Skeletal muscle tissue (tissue), 4 donors: ENCODE measurements around the gene OGDH. TPM values are rescaled to one million over a fixed set of nuclear protein-coding genes. Genes with fewer than 3 reads are reported as not detected.
A peak's percentile ranks its signal among the peaks of the same experiment; 100 is the strongest.

Experiments
- H3K27ac ChIP-seq: one replicate; pipeline ENCODE4 v1.7.0; 2013; ENCODE audit warnings: mild to moderate bottlenecking, low read depth, low read length, inconsistent platforms
- H3K27me3 ChIP-seq, 3 donors: one replicate each; pipeline ENCODE4 v1.7.0; 2013; ENCODE audit warnings: low read length in 3 of 3; ENCODE audit not compliant: control insufficient read depth in 3 of 3, insufficient read depth in 3 of 3
- H3K36me3 ChIP-seq, 3 donors: one replicate each; pipeline ENCODE4 v1.7.0; 2013; ENCODE audit warnings: low read length in 3 of 3; ENCODE audit not compliant: control insufficient read depth in 3 of 3, insufficient read depth in 3 of 3
- H3K4me1 ChIP-seq, 3 donors: one replicate each; pipeline ENCODE4 v1.7.0; 2013; ENCODE audit warnings: low read length in 3 of 3, mild to moderate bottlenecking in 3 of 3; ENCODE audit not compliant: control insufficient read depth in 3 of 3, insufficient read depth in 3 of 3
- H3K4me3 ChIP-seq, 3 donors: one replicate each; pipeline ENCODE4 v1.7.0; 2013; ENCODE audit warnings: low read length in 3 of 3
- H3K9ac ChIP-seq, 3 donors: one replicate each; pipeline ENCODE4 v1.7.0; 2013; ENCODE audit warnings: low read length in 3 of 3, mild to moderate bottlenecking in 3 of 3, moderate library complexity in 2 of 3, low read depth in 1 of 3
- H3K9me3 ChIP-seq, 3 donors: one replicate each; pipeline ENCODE4 v1.7.0; 2013; ENCODE audit warnings: low read length in 3 of 3; ENCODE audit not compliant: control insufficient read depth in 3 of 3
- total RNA-seq: library from RNA; depleted of rRNA; stranded (reverse); fragments of >200 nt; gene quantifications from one replicate; pipeline ENCODE4 v1.2.3, GENCODE V29; 2014
- donor health status: Osteomylitis.

The OGDH gene
- total RNA-seq, 1 donor from 2014 or later, result 70.5 TPM

DNA sequence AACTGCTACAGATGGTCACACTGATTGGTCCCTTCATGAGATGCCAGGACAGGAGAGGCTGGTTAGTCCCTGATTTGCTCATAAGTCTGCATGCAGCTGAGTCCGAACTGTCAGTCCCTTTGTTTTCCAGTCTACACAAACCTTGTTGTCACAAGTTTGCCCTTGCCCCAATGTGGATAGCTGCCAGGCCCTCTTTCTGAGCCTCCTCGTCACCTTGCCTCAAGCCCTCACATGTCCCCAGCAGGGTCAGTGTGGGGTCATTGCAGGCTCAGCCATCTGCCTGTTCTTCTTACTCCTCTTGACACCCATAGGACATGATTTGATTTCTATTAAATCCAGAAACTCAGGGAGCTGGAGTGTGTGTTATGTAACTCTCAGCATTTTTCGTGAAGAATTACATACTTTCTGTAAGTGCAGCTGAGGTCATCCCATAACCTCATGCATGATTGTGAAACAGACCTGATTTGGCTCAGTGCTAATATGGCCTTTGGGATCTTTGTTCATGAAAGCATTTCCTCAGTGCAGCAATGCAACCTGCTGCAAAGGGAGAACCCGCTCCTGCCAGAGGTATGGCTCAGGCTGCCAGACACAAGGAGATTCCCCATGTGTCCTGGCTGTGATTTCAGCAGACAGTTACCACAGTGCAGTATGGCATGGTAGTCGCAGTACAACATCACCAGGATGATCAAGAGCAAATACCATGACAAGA is 72.2 kb downstream of the OGDH start:
- Histone ChIP-seq H3K4me3 (no peak overlapping the region), H3K27me3 (no peaks in the 10 kb centered on the region), H3K4me1 (peaks cover 17 to 35% (median 23%) of the 10 kb centered on the region in 3 donors), H3K27ac (peak overlapping the region; percentile 19), H3K9me3 (no peaks in the 10 kb centered on the region), H3K36me3 (peaks cover 43 to 69% (median 60%) of the 10 kb centered on the region in 3 donors), H3K9ac (peak overlapping the region in 1 of 3 donors; percentile 68)

DNA sequence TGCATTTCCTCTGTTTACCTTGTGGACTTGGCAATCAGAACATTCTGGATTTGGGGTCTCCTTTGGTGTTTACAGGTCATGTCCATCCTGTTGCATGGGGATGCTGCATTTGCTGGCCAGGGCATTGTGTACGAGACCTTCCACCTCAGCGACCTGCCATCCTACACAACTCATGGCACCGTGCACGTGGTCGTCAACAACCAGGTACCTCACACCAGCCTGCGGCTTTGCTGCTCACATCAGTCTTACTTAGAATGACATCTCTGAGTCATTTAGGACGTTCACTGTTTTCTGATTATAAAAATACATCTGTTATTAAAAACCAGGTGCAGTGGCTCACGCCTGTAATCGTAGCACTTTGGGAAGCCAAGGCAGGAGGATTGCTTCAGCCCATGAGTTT is 75.2 kb downstream of the OGDH start:
- Histone ChIP-seq H3K36me3 (peaks cover 25 to 62% (median 47%) of the 10 kb centered on the region in 3 donors), H3K4me1 (peaks cover 22 to 37% (median 23%) of the 10 kb centered on the region in 3 donors), H3K9me3 (no peaks in the 10 kb centered on the region), H3K4me3 (no peak overlapping the region), H3K27me3 (no peaks in the 10 kb centered on the region), H3K27ac (no peak overlapping the region), H3K9ac (no peak overlapping the region)

DNA sequence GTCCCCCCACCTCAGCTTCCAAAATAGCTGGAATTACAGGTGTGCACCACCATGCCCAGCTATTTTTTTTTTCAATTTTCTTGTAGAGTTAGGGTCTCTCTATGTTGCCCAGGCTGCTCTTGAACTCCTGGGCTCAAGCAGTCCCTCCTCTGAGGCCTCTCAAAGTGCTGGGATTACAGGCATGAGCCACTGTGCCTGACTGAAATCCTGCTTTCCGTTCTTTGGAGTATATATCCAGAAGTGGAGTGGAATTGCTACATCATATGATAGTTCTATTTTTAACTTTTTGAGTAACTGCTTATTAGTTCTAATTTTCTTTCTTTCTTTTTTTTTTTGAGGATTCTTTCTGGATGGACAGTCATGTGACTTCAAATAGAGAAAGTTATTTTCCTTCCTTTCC is 79.3 kb downstream of the OGDH start:
- H3K36me3 ChIP-seq, result peaks cover 22 to 42% (median 38%) of the 10 kb centered on the region in 3 donors

DNA sequence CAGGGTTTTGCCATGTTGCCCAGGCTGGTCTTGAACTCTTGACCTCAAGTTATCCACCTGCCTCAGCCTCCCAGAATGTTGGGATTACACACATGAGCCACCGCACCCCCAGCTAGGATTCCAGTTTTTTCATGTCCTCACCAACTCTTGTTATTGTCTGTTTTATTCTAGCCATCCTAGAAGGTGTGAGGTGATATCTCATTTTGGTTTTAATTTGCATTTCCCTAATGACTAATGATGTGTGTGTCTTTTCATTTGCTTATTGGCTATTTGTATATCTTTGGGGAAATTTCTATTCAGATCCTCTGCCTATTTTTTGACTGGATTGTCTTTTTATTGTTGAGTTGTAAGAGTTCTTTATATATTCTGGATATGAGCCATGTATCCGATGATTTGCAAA is 83.0 kb downstream of the OGDH start:
- Histone ChIP-seq H3K27me3 (no peaks in the 10 kb centered on the region), H3K4me1 (peaks cover 10 to 13% (median 12%) of the 10 kb centered on the region in 3 donors), H3K9ac (no peak overlapping the region), H3K27ac (no peak overlapping the region), H3K4me3 (no peak overlapping the region), H3K9me3 (no peaks in the 10 kb centered on the region), H3K36me3 (peaks cover 12 to 33% (median 25%) of the 10 kb centered on the region in 3 donors)

More for the DNA sequence above, 79.3 kb downstream of the OGDH start:
- H3K9ac ChIP-seq, result no peak overlapping the region
- no peaks in the 10 kb centered on the region for H3K27me3 ChIP-seq
- H3K27ac ChIP-seq, result peak overlapping the region; percentile 36
- H3K9me3 ChIP-seq, result no peaks in the 10 kb centered on the region
- H3K4me3 ChIP-seq, result no peak overlapping the region
- peaks cover 0 to 14% (median 5%) of the 10 kb centered on the region in 3 donors for H3K4me1 ChIP-seq

DNA sequence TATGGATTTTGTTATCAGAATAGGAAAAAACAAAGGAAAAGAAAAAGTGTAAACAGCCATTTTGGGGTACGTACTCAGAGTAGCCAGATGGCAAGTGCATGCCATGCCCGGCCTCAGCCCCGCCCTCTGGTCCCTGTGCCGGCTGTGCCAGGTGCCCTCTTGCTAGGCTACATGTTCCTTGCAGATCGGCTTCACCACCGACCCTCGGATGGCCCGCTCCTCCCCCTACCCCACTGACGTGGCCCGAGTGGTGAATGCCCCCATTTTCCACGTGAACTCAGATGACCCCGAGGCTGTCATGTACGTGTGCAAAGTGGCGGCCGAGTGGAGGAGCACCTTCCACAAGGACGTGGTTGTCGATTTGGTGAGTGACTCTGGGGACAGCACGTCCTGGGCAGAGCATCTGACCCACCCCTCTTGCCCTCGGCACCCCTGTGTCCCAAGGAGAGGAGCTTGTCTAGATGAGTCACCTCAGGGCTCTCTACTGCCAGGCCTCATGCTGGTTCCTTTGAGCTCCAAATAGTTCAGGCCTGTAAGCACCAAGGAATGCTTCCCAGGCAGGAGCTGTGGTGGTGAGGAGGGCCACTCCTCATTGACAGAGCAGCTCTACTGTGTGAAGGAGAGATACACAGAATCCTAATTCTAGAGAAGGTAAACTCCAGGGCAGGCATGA is 87.3 kb downstream of the OGDH start:
- H3K27ac ChIP-seq, result peak overlapping the region; percentile 48
- H3K4me1 ChIP-seq, result peaks cover 7 to 23% (median 18%) of the 10 kb centered on the region in 3 donors
- peaks cover 45 to 56% (median 51%) of the 10 kb centered on the region in 3 donors for H3K36me3 ChIP-seq
- no peaks in the 10 kb centered on the region for H3K9me3 ChIP-seq
- peak overlapping the region in 1 of 3 donors; percentile 54 for H3K4me3 ChIP-seq
- peak overlapping the region in 1 of 3 donors; percentile 77 for H3K9ac ChIP-seq
- H3K27me3 ChIP-seq, result no peaks in the 10 kb centered on the region

DNA sequence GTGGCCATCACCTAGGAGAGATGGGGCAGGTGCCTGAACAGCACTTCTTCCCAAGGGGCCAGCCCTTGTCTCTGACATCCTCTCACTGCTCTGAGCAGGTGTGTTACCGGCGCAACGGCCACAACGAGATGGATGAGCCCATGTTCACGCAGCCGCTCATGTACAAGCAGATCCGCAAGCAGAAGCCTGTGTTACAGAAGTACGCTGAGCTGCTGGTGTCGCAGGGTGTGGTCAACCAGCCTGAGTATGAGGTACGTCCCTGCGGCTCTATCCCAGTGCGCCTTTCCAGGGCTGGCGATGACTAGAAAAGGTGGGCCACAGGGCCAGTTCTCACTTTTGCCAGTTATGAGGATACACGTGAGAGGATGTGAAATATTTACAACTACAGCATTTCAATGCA is 87.9 kb downstream of the OGDH start:
- H3K9ac ChIP-seq, result peak overlapping the region in 1 of 3 donors; percentile 77
- H3K36me3 ChIP-seq, result peaks cover 45 to 57% (median 52%) of the 10 kb centered on the region in 3 donors
- H3K27ac ChIP-seq, result peak overlapping the region; percentile 48
- H3K9me3 ChIP-seq, result no peaks in the 10 kb centered on the region
- H3K27me3 ChIP-seq, result no peaks in the 10 kb centered on the region
- peaks cover 7 to 23% (median 18%) of the 10 kb centered on the region in 3 donors for H3K4me1 ChIP-seq
- peak overlapping the region in 1 of 3 donors; percentile 54 for H3K4me3 ChIP-seq

DNA sequence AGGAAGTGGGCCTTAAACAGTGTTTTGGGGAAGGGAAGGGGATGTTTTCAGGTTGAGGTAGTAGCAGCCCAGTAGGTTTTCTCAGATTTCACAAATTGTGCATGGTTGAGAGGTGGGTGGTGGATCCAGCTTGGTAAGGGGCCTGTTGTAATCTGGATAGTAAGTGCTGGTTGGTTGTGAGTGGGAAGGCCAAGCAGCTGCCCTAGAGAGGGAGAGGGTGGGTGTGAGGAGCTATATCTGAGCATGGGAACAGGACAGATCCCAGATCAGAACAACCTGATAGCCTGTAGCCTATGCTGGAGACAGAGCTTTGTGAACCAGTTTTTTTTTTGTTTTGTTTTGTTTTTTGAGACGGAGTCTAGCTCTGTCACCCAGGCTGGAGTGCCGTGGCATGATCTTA is 88.3 kb downstream of the OGDH start:
- Histone ChIP-seq H3K4me3 (peak overlapping the region in 1 of 3 donors; percentile 54), H3K9me3 (no peaks in the 10 kb centered on the region), H3K27me3 (no peaks in the 10 kb centered on the region), H3K9ac (peak overlapping the region in 1 of 3 donors; percentile 77), H3K36me3 (peaks cover 46 to 61% (median 56%) of the 10 kb centered on the region in 3 donors), H3K4me1 (peaks cover 7 to 23% (median 18%) of the 10 kb centered on the region in 3 donors), H3K27ac (peak overlapping the region; percentile 48)

DNA sequence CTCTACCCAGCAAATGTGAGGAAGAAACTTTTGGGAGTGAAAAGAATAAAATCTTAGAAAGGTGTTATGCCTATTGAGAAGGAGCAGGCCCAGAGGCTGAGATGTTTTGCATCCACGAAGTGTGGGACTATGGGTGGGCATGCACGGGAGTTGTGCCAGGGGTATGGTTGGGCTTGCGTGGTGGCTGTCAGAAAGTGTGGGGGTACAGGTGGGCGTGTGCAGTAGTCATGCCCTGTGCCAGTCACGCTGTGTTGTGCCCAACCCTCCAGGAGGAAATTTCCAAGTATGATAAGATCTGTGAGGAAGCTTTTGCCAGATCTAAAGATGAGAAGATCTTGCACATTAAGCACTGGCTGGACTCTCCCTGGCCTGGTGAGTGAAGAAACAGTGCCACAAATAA is 89.3 kb downstream of the OGDH start:
- Histone ChIP-seq H3K36me3 (peaks cover 51 to 63% (median 63%) of the 10 kb centered on the region in 3 donors), H3K9ac (no peak overlapping the region), H3K9me3 (no peaks in the 10 kb centered on the region), H3K4me1 (peaks cover 7 to 23% (median 18%) of the 10 kb centered on the region in 3 donors), H3K27me3 (no peaks in the 10 kb centered on the region), H3K4me3 (no peak overlapping the region), H3K27ac (no peak overlapping the region)

DNA sequence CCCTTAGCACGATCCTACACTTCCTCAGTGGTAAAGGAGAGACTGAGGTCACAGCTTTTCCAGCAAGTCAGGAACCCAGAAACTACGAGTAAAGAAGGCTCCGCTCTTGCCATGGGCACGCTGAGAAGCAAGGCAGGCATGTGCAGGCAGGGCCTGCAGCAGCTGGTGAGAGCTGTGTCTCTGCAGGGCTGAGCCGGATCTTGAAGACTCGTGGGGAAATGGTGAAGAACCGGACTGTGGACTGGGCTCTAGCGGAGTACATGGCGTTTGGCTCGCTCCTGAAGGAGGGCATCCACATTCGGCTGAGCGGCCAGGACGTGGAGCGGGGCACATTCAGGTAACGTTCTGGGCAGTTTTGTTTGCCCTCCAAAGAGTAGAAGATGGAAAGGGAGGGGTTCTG is 90.3 kb downstream of the OGDH start:
- Histone ChIP-seq H3K27me3 (no peaks in the 10 kb centered on the region), H3K27ac (no peak overlapping the region), H3K4me3 (no peak overlapping the region), H3K4me1 (peaks cover 7 to 23% (median 18%) of the 10 kb centered on the region in 3 donors), H3K9ac (peak overlapping the region in 1 of 3 donors; percentile 16), H3K9me3 (no peaks in the 10 kb centered on the region), H3K36me3 (peaks cover 59 to 69% (median 66%) of the 10 kb centered on the region in 3 donors)
